EH (cell line): ENCODE data around the gene ANKRD27.
"Not testable (repeated sequence)": the region's sequence is repeated elsewhere in the genome, so short reads cannot be mapped to it uniquely, and the experiment has no call there.

Experiments
- DNase-seq: peaks from one replicate; pipeline ENCODE4 v3.0.0-alpha.2; 2015; ENCODE audit warnings: low read depth

ANKRD27 gene

GRCh38 chr19:32652331-32652730 lies 22.6 kb downstream of the ANKRD27 start:
- not testable (repeated sequence) for DNase-seq

GRCh38 chr19:32651729-32652140 lies 23.2 kb downstream of the ANKRD27 start:
- no peak for DNase-seq

- DNase-seq, result no peak
Observed at GRCh38 chr19:32650671-32651070, 24.3 kb downstream of the ANKRD27 start.

- DNase-seq, result no peak
Observed at GRCh38 chr19:32649751-32650150, 25.2 kb downstream of the ANKRD27 start.

- no peak for DNase-seq
Observed at GRCh38 chr19:32647361-32647760, 27.6 kb downstream of the ANKRD27 start.

- no peak for DNase-seq
Observed at GRCh38 chr19:32646556-32646955, 28.4 kb downstream of the ANKRD27 start.

GRCh38 chr19:32642771-32643170 lies 32.2 kb downstream of the ANKRD27 start:
- no peak for DNase-seq

GRCh38 chr19:32638625-32639024 lies 36.4 kb downstream of the ANKRD27 start:
- DNase-seq, result no peak

GRCh38 chr19:32637480-32637879 lies 37.5 kb downstream of the ANKRD27 start:
- no peak for DNase-seq

- no peak for DNase-seq
Observed at GRCh38 chr19:32631381-32631780, 43.6 kb downstream of the ANKRD27 start.

GRCh38 chr19:32630338-32630737 lies 44.6 kb downstream of the ANKRD27 start:
- no peak for DNase-seq

- no peak for DNase-seq
Observed at GRCh38 chr19:32627714-32628270, 47.2 kb downstream of the ANKRD27 start.

- no peak for DNase-seq
Observed at GRCh38 chr19:32626969-32627368, 48.0 kb downstream of the ANKRD27 start.

- no peak for DNase-seq
Observed at GRCh38 chr19:32624410-32624809, 50.6 kb downstream of the ANKRD27 start.

- no peak for DNase-seq
Observed at GRCh38 chr19:32622002-32622401, 53.0 kb downstream of the ANKRD27 start.

GRCh38 chr19:32619051-32619685 lies 55.8 kb downstream of the ANKRD27 start:
- no peak for DNase-seq

- DNase-seq, result no peak
Observed at GRCh38 chr19:32615569-32615968, 59.4 kb downstream of the ANKRD27 start.

GRCh38 chr19:32614916-32615315 lies 60.1 kb downstream of the ANKRD27 start:
- DNase-seq, result no peak

GRCh38 chr19:32613008-32613407 lies 62.0 kb downstream of the ANKRD27 start:
- DNase-seq, result no peak

GRCh38 chr19:32611161-32611560 lies 63.8 kb downstream of the ANKRD27 start:
- no peak for DNase-seq

- DNase-seq, result no peak
Observed at GRCh38 chr19:32607479-32607878, 67.5 kb downstream of the ANKRD27 start.

- no peak for DNase-seq
Observed at GRCh38 chr19:32606289-32606688, 68.7 kb downstream of the ANKRD27 start.

GRCh38 chr19:32605544-32605943 lies 69.4 kb downstream of the ANKRD27 start:
- no peak for DNase-seq

GRCh38 chr19:32603961-32604360 lies 71.0 kb downstream of the ANKRD27 start:
- no peak for DNase-seq
